Neural crest cell (in vitro differentiated cells): Measurements from ENCODE around the gene OR6K3. TPM values are rescaled to one million over a fixed set of nuclear protein-coding genes. Genes with fewer than 3 reads are reported as not detected.

Source experiments
- DNase-seq: peaks from one replicate; pipeline ENCODE4 v3.0.0; 2021; ENCODE audit warnings: low read depth, mixed read lengths, low spot score
- H3K27ac Mint-ChIP-seq: one replicate; pipeline ENCODE4 v1.8.0; 2021; ENCODE audit warnings: mild to moderate bottlenecking, mixed read lengths; ENCODE audit not compliant: unreplicated experiment
- H3K27me3 Mint-ChIP-seq: 2 replicates; pipeline ENCODE4 v1.8.0; 2021; ENCODE audit warnings: low read depth, mild to moderate bottlenecking, mixed read lengths
- H3K36me3 Mint-ChIP-seq: 2 replicates; pipeline ENCODE4 v1.8.0; 2021; ENCODE audit warnings: low read depth, mild to moderate bottlenecking, mixed read lengths
- H3K4me1 Mint-ChIP-seq: 2 replicates; pipeline ENCODE4 v1.8.0; 2021; ENCODE audit warnings: mixed read lengths
- H3K4me3 Mint-ChIP-seq: one replicate; pipeline ENCODE4 v1.8.0; 2021; ENCODE audit warnings: mild to moderate bottlenecking, mixed read lengths
- H3K9me3 Mint-ChIP-seq: 2 replicates; pipeline ENCODE4 v1.8.0; 2021; ENCODE audit warnings: mixed read lengths
- total RNA-seq: library from RNA; stranded (reverse); gene quantifications from 2 replicates; pipeline ENCODE4 v1.2.1, GENCODE V29; 2021
- TF ChIP-seq, protein P1 (sequence below): fragments of 200-600 bp; sonication (generic); conservative IDR thresholded peaks from 2 replicates; pipeline ENCODE4 v1.5.0; 2021; ENCODE audit warnings: antibody characterized with exemption, mild to moderate bottlenecking

OR6K3 gene
- total RNA-seq, 1 donor from 2014 or later, result not detected

DNA sequence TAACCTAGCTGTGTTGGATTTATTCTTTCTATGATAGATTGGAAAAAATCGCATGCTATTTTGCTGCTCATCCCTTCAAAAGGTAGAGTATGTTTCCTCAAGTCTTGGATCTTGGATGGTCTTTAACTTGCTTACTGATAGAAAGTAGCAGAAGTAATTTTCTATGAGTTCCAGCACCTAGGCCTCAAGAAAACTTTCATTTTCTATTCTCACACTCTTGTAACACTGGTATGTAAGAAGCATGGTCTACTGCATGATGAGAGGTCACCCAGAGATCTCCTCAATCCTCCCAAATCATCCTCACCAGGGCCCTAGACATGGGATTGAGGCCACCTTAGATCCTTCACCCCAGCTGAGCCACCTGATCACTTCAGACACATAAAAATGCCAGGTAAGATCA lies 41.2 kb downstream of the OR6K3 start:
- Mint-ChIP-seq H3K4me1 (no peaks in the 10 kb centered on the region), H3K27me3 (peaks cover 26% of the 10 kb centered on the region), H3K4me3 (no peak overlapping the region), H3K36me3 (no peaks in the 10 kb centered on the region), H3K27ac (no peak overlapping the region), H3K9me3 (no peaks in the 10 kb centered on the region)
- TF ChIP-seq, protein P1, sequence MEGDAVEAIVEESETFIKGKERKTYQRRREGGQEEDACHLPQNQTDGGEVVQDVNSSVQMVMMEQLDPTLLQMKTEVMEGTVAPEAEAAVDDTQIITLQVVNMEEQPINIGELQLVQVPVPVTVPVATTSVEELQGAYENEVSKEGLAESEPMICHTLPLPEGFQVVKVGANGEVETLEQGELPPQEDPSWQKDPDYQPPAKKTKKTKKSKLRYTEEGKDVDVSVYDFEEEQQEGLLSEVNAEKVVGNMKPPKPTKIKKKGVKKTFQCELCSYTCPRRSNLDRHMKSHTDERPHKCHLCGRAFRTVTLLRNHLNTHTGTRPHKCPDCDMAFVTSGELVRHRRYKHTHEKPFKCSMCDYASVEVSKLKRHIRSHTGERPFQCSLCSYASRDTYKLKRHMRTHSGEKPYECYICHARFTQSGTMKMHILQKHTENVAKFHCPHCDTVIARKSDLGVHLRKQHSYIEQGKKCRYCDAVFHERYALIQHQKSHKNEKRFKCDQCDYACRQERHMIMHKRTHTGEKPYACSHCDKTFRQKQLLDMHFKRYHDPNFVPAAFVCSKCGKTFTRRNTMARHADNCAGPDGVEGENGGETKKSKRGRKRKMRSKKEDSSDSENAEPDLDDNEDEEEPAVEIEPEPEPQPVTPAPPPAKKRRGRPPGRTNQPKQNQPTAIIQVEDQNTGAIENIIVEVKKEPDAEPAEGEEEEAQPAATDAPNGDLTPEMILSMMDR, result no peak
- DNase-seq, result no peak

DNA sequence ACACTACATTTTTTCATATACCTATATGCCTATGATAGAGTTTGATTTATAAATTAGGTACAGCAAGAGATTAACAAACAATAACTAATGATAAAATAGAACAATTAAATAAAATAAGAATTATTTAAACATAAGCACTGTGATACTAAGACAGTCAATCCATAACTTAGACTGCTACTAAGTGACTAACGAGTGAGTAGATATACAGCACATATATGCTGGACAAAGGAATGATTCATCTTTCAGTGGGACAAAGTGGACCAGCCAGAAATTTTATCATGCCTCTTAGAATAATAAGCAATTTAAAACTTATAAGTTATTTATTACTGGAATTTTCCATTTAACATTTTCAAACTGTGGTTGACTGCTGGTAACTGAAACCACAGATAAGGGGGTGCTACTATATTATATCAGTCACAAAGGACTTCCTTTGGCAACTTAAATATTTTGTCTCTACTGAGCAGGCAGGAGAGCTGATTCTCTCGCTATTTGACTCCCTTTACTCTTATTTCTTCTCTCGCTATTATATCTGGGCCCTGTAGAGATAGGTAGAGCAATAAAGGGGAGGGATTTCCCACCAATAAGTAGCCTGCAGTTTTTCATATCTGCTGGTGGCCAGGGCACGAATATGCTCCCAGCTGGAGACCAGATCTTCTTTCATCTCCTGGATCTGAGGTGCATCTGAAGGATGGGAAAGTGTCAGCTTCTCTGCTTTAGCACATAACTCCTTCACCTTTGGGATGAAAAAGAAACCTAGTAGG lies 44.8 kb downstream of the OR6K3 start:
- no peak overlapping the region for H3K27ac Mint-ChIP-seq
- H3K27me3 Mint-ChIP-seq, result peaks cover 13% of the 10 kb centered on the region
- TF ChIP-seq, protein P1, result no peak
- no peaks in the 10 kb centered on the region for H3K9me3 Mint-ChIP-seq
- H3K4me3 Mint-ChIP-seq, result no peak overlapping the region
- H3K36me3 Mint-ChIP-seq, result no peaks in the 10 kb centered on the region
- no peak for DNase-seq
- no peaks in the 10 kb centered on the region for H3K4me1 Mint-ChIP-seq

DNA sequence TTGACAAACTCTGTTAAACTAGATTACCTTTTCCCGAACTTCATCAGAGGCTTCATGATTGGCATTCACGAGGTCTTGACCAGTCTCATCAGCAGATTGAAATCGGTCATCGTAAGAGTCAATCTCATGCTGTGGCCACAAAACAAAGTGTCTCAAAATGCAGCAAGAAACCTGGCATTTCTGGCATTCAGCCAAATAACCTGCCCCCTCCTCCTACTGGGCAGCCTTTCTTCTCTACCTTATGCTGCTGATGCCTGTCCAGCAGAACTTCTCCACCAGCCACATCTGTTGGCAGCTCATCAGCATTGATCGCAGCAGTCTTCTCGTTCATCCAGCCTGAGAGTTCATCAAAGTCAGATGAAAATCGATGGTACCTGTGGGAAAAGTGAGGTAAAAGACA lies 46.2 kb downstream of the OR6K3 start:
- TF ChIP-seq, protein P1, result no peak
- Mint-ChIP-seq H3K4me3 (no peak overlapping the region), H3K9me3 (no peaks in the 10 kb centered on the region), H3K4me1 (no peaks in the 10 kb centered on the region), H3K27ac (no peak overlapping the region), H3K27me3 (peaks cover 7% of the 10 kb centered on the region), H3K36me3 (no peaks in the 10 kb centered on the region)
- DNase-seq, result no peak

Other genes starting within 250 kb of the OR6K3 start
- not detected in 2 replicates for gene OR10R2, start 248.5 kb downstream of the OR6K3 start, total RNA-seq
- not detected in 2 replicates for gene OR6Y1, start 166.3 kb downstream of the OR6K3 start, total RNA-seq
- gene OR6P1, start 150.1 kb downstream of the OR6K3 start, total RNA-seq, result not detected in 2 replicates
- gene OR10X1, start 140.8 kb downstream of the OR6K3 start, total RNA-seq, result not detected in 2 replicates
- gene OR10Z1, start 115.5 kb downstream of the OR6K3 start, total RNA-seq, result not detected in 2 replicates
- gene SPTA1, start 34.0 kb downstream of the OR6K3 start, total RNA-seq, result not detected in 2 replicates
- not detected in 2 replicates for gene OR6K2, start 20.1 kb downstream of the OR6K3 start, total RNA-seq
- gene OR6K6, start 34.0 kb upstream of the OR6K3 start, total RNA-seq, result not detected in 2 replicates
- not detected in 2 replicates for gene OR6N1, start 51.5 kb upstream of the OR6K3 start, total RNA-seq
- gene OR6N2, start 60.5 kb upstream of the OR6K3 start, total RNA-seq, result not detected in 2 replicates
- gene MNDA, start 110.6 kb upstream of the OR6K3 start, total RNA-seq, result not detected in 2 replicates
- not detected in 2 replicates for gene PYHIN1, start 210.8 kb upstream of the OR6K3 start, total RNA-seq